Measurements from ENCODE around the gene TMPRSS3.

TMPRSS3 gene

GRCh38 chr21:42324896-42325295, 71.0 kb downstream of the TMPRSS3 start:
- no peak overlapping the region for H3K4me3 Mint-ChIP-seq
- no peak for ATAC-seq
- H3K9me3 Mint-ChIP-seq = no peaks in the 10 kb centered on the region
- no peak for DNase-seq
- H3K27ac Mint-ChIP-seq = no peak overlapping the region
- peaks cover 5% of the 10 kb centered on the region for H3K27me3 Mint-ChIP-seq
- H3K36me3 Mint-ChIP-seq (ENCODE audit: low read depth) = no peaks in the 10 kb centered on the region
- H3K4me1 Mint-ChIP-seq = no peaks in the 10 kb centered on the region

Measured in activated naive CD8-positive, alpha-beta T cell treated with anti-CD3 and anti-CD28 coated beads, Interleukin-2, amount 50 U/mL, for 24 hours (primary cell).